Stimulated activated memory B cell treated with anti-CD40 and anti-IgM and Interleukin-4, amounts not matched to agents 10 μg/mL and 1 μg/mL and 100 μg/mL, for 72 hours (primary cell): ENCODE results near the gene ADAM22.
"Not testable (repeated sequence)": the region's sequence is repeated elsewhere in the genome, so short reads cannot be mapped to it uniquely, and the experiment has no call there.

ENCODE experiments used
- ATAC-seq: fragments of 150-1000 bp; cut with Tn5 transposase; 2 replicates; pipeline ENCODE4 v1.10.0; 2021
- H3K27ac Mint-ChIP-seq: one replicate; pipeline ENCODE4 v1.8.0; 2022; ENCODE audit warnings: mild to moderate bottlenecking, mixed read lengths
- H3K27me3 Mint-ChIP-seq: one replicate; pipeline ENCODE4 v1.8.0; 2022; ENCODE audit warnings: mixed read lengths
- H3K36me3 Mint-ChIP-seq: one replicate; pipeline ENCODE4 v1.8.0; 2022; ENCODE audit warnings: mixed read lengths
- H3K4me1 Mint-ChIP-seq: one replicate; pipeline ENCODE4 v1.8.0; 2022; ENCODE audit warnings: mixed read lengths
- H3K4me3 Mint-ChIP-seq: one replicate; pipeline ENCODE4 v1.8.0; 2022; ENCODE audit warnings: mild to moderate bottlenecking, moderate library complexity, mixed read lengths
- H3K9me3 Mint-ChIP-seq: one replicate; pipeline ENCODE4 v1.8.0; 2022; ENCODE audit warnings: mixed read lengths

ADAM22 gene

GRCh38 chr7:87934699-87935383 is 790 bp downstream of the ADAM22 start:
- Mint-ChIP-seq H3K36me3 (no peaks in the 10 kb centered on the region), H3K4me1 (peaks cover 13% of the 10 kb centered on the region), H3K27ac (peak overlapping the region; percentile 64), H3K4me3 (peak overlapping the region; percentile 95), H3K9me3 (no peaks in the 10 kb centered on the region), H3K27me3 (no peaks in the 10 kb centered on the region)
- ATAC-seq: peak; percentile 2

GRCh38 chr7:87935384-87935706 is 1.3 kb downstream of the ADAM22 start:
- Mint-ChIP-seq H3K4me3 (peak overlapping the region; percentile 95), H3K27me3 (no peaks in the 10 kb centered on the region), H3K36me3 (no peaks in the 10 kb centered on the region), H3K27ac (no peak overlapping the region), H3K4me1 (peaks cover 13% of the 10 kb centered on the region), H3K9me3 (no peaks in the 10 kb centered on the region)
- ATAC-seq: no peak

GRCh38 chr7:87941138-87941537 is 7.1 kb downstream of the ADAM22 start:
- no peaks in the 10 kb centered on the region for H3K27me3 Mint-ChIP-seq

GRCh38 chr7:87944547-87944946 is 10.5 kb downstream of the ADAM22 start:
- H3K4me3 Mint-ChIP-seq: no peak overlapping the region
- H3K4me1 Mint-ChIP-seq: peaks cover 6% of the 10 kb centered on the region
- no peaks in the 10 kb centered on the region for H3K36me3 Mint-ChIP-seq
- no peaks in the 10 kb centered on the region for H3K9me3 Mint-ChIP-seq
- H3K27me3 Mint-ChIP-seq: no peaks in the 10 kb centered on the region
- no peak overlapping the region for H3K27ac Mint-ChIP-seq
- ATAC-seq: no peak

More at GRCh38 chr7:87941138-87941537, 7.1 kb downstream of the ADAM22 start:
- Mint-ChIP-seq H3K4me3 (no peak overlapping the region), H3K9me3 (no peaks in the 10 kb centered on the region), H3K4me1 (peaks cover 3% of the 10 kb centered on the region), H3K27ac (no peak overlapping the region), H3K36me3 (no peaks in the 10 kb centered on the region)
- no peak for ATAC-seq

GRCh38 chr7:87945926-87946325 is 11.9 kb downstream of the ADAM22 start:
- not testable (repeated sequence) for H3K36me3 Mint-ChIP-seq, H3K9me3 Mint-ChIP-seq, H3K27ac Mint-ChIP-seq, H3K4me3 Mint-ChIP-seq, H3K4me1 Mint-ChIP-seq, H3K27me3 Mint-ChIP-seq, ATAC-seq

- Mint-ChIP-seq H3K4me1 (peaks cover 6% of the 10 kb centered on the region), H3K4me3 (no peak overlapping the region), H3K27ac (no peak overlapping the region), H3K9me3 (no peaks in the 10 kb centered on the region), H3K36me3 (no peaks in the 10 kb centered on the region), H3K27me3 (no peaks in the 10 kb centered on the region)
- ATAC-seq: no peak
Measured at GRCh38 chr7:87948371-87948770, 14.3 kb downstream of the ADAM22 start.

- ATAC-seq: no peak
- no peaks in the 10 kb centered on the region for H3K4me1 Mint-ChIP-seq
- no peaks in the 10 kb centered on the region for H3K9me3 Mint-ChIP-seq
- no peak overlapping the region for H3K27ac Mint-ChIP-seq
- no peaks in the 10 kb centered on the region for H3K36me3 Mint-ChIP-seq
- no peaks in the 10 kb centered on the region for H3K27me3 Mint-ChIP-seq
- H3K4me3 Mint-ChIP-seq: no peak overlapping the region
Measured at GRCh38 chr7:87959336-87959735, 25.3 kb downstream of the ADAM22 start.

- no peaks in the 10 kb centered on the region for H3K36me3 Mint-ChIP-seq
- H3K27ac Mint-ChIP-seq: no peak overlapping the region
- H3K27me3 Mint-ChIP-seq: no peaks in the 10 kb centered on the region
- no peak overlapping the region for H3K4me3 Mint-ChIP-seq
- ATAC-seq: no peak
- H3K9me3 Mint-ChIP-seq: no peaks in the 10 kb centered on the region
- H3K4me1 Mint-ChIP-seq: no peaks in the 10 kb centered on the region
Measured at GRCh38 chr7:87960239-87960638, 26.2 kb downstream of the ADAM22 start.

GRCh38 chr7:87961754-87962153 is 27.7 kb downstream of the ADAM22 start:
- no peaks in the 10 kb centered on the region for H3K27me3 Mint-ChIP-seq
- no peak overlapping the region for H3K4me3 Mint-ChIP-seq
- peaks cover 5% of the 10 kb centered on the region for H3K36me3 Mint-ChIP-seq
- H3K9me3 Mint-ChIP-seq: no peaks in the 10 kb centered on the region
- no peaks in the 10 kb centered on the region for H3K4me1 Mint-ChIP-seq
- ATAC-seq: no peak
- H3K27ac Mint-ChIP-seq: no peak overlapping the region

- no peak for ATAC-seq
- Mint-ChIP-seq H3K9me3 (no peaks in the 10 kb centered on the region), H3K36me3 (peaks cover 5% of the 10 kb centered on the region), H3K27me3 (no peaks in the 10 kb centered on the region), H3K4me3 (no peak overlapping the region), H3K4me1 (no peaks in the 10 kb centered on the region), H3K27ac (no peak overlapping the region)
Measured at GRCh38 chr7:87966271-87966670, 32.2 kb downstream of the ADAM22 start.

- ATAC-seq: no peak
- no peaks in the 10 kb centered on the region for H3K4me1 Mint-ChIP-seq
- H3K27ac Mint-ChIP-seq: no peak overlapping the region
- H3K27me3 Mint-ChIP-seq: no peaks in the 10 kb centered on the region
- no peak overlapping the region for H3K4me3 Mint-ChIP-seq
- no peaks in the 10 kb centered on the region for H3K9me3 Mint-ChIP-seq
- peaks cover 5% of the 10 kb centered on the region for H3K36me3 Mint-ChIP-seq
Measured at GRCh38 chr7:87968021-87968420, 34.0 kb downstream of the ADAM22 start.

GRCh38 chr7:87982116-87982515 is 48.1 kb downstream of the ADAM22 start:
- no peaks in the 10 kb centered on the region for H3K27me3 Mint-ChIP-seq
- H3K27ac Mint-ChIP-seq: no peak overlapping the region
- ATAC-seq: no peak
- no peaks in the 10 kb centered on the region for H3K36me3 Mint-ChIP-seq
- H3K4me3 Mint-ChIP-seq: no peak overlapping the region
- no peaks in the 10 kb centered on the region for H3K4me1 Mint-ChIP-seq
- H3K9me3 Mint-ChIP-seq: no peaks in the 10 kb centered on the region

GRCh38 chr7:87984088-87984487 is 50.0 kb downstream of the ADAM22 start:
- H3K9me3 Mint-ChIP-seq: no peaks in the 10 kb centered on the region
- no peak overlapping the region for H3K27ac Mint-ChIP-seq
- H3K27me3 Mint-ChIP-seq: no peaks in the 10 kb centered on the region
- H3K36me3 Mint-ChIP-seq: no peaks in the 10 kb centered on the region
- H3K4me1 Mint-ChIP-seq: no peaks in the 10 kb centered on the region
- no peak overlapping the region for H3K4me3 Mint-ChIP-seq
- ATAC-seq: no peak

GRCh38 chr7:87993269-87993668 is 59.2 kb downstream of the ADAM22 start:
- Mint-ChIP-seq H3K4me1 (no peaks in the 10 kb centered on the region), H3K4me3 (no peak overlapping the region), H3K27me3 (no peaks in the 10 kb centered on the region), H3K36me3 (no peaks in the 10 kb centered on the region), H3K9me3 (no peaks in the 10 kb centered on the region), H3K27ac (no peak overlapping the region)
- no peak for ATAC-seq

GRCh38 chr7:87999261-87999660 is 65.2 kb downstream of the ADAM22 start:
- no peak for ATAC-seq
- Mint-ChIP-seq H3K27ac (no peak overlapping the region), H3K36me3 (no peaks in the 10 kb centered on the region), H3K9me3 (no peaks in the 10 kb centered on the region), H3K27me3 (no peaks in the 10 kb centered on the region), H3K4me3 (no peak overlapping the region), H3K4me1 (no peaks in the 10 kb centered on the region)

GRCh38 chr7:88001744-88002530 is 67.9 kb downstream of the ADAM22 start:
- no peaks in the 10 kb centered on the region for H3K36me3 Mint-ChIP-seq
- no peaks in the 10 kb centered on the region for H3K27me3 Mint-ChIP-seq
- no peaks in the 10 kb centered on the region for H3K4me1 Mint-ChIP-seq
- ATAC-seq: no peak
- H3K4me3 Mint-ChIP-seq: no peak overlapping the region
- no peaks in the 10 kb centered on the region for H3K9me3 Mint-ChIP-seq
- no peak overlapping the region for H3K27ac Mint-ChIP-seq
